HFF-Myc (cell line): Measurements from ENCODE around the gene PDS5B.

Source experiments
- DNase-seq: peaks from one replicate; pipeline ENCODE4 v3.0.0-alpha.2; 2011; ENCODE audit warnings: low read depth; ENCODE audit errors: extremely low read depth
- H3K4me3 ChIP-seq: replicated peaks from 2 replicates; pipeline ENCODE4 v1.5.1; 2011; ENCODE audit warnings: low read depth, mild to moderate bottlenecking, control low read depth, low read length
- TF ChIP-seq, protein P1 (sequence below): IDR thresholded peaks from 2 replicates; pipeline ENCODE4 v1.5.1; 2012; ENCODE audit warnings: mild to moderate bottlenecking, low read depth, low read length, control low read depth; ENCODE audit errors: missing control alignments

The PDS5B gene, protein sequence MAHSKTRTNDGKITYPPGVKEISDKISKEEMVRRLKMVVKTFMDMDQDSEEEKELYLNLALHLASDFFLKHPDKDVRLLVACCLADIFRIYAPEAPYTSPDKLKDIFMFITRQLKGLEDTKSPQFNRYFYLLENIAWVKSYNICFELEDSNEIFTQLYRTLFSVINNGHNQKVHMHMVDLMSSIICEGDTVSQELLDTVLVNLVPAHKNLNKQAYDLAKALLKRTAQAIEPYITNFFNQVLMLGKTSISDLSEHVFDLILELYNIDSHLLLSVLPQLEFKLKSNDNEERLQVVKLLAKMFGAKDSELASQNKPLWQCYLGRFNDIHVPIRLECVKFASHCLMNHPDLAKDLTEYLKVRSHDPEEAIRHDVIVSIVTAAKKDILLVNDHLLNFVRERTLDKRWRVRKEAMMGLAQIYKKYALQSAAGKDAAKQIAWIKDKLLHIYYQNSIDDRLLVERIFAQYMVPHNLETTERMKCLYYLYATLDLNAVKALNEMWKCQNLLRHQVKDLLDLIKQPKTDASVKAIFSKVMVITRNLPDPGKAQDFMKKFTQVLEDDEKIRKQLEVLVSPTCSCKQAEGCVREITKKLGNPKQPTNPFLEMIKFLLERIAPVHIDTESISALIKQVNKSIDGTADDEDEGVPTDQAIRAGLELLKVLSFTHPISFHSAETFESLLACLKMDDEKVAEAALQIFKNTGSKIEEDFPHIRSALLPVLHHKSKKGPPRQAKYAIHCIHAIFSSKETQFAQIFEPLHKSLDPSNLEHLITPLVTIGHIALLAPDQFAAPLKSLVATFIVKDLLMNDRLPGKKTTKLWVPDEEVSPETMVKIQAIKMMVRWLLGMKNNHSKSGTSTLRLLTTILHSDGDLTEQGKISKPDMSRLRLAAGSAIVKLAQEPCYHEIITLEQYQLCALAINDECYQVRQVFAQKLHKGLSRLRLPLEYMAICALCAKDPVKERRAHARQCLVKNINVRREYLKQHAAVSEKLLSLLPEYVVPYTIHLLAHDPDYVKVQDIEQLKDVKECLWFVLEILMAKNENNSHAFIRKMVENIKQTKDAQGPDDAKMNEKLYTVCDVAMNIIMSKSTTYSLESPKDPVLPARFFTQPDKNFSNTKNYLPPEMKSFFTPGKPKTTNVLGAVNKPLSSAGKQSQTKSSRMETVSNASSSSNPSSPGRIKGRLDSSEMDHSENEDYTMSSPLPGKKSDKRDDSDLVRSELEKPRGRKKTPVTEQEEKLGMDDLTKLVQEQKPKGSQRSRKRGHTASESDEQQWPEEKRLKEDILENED (N-terminal part only)

GRCh38 chr13:32586080-32586900, at the start of gene PDS5B:
Gene PDS5B, plus strand, starts transcription at chr13:32586452. Its CDS starts 62,321 bp downstream, at chr13:32648773.
- peak within 1 kb of the TSS; percentile 77 for H3K4me3 ChIP-seq
- TF ChIP-seq, protein P1, sequence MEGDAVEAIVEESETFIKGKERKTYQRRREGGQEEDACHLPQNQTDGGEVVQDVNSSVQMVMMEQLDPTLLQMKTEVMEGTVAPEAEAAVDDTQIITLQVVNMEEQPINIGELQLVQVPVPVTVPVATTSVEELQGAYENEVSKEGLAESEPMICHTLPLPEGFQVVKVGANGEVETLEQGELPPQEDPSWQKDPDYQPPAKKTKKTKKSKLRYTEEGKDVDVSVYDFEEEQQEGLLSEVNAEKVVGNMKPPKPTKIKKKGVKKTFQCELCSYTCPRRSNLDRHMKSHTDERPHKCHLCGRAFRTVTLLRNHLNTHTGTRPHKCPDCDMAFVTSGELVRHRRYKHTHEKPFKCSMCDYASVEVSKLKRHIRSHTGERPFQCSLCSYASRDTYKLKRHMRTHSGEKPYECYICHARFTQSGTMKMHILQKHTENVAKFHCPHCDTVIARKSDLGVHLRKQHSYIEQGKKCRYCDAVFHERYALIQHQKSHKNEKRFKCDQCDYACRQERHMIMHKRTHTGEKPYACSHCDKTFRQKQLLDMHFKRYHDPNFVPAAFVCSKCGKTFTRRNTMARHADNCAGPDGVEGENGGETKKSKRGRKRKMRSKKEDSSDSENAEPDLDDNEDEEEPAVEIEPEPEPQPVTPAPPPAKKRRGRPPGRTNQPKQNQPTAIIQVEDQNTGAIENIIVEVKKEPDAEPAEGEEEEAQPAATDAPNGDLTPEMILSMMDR = peak; percentile 47
- peak; percentile 46 for DNase-seq

- TF ChIP-seq, protein P1 = no peak
- no peak for DNase-seq
- peak overlapping the region; percentile 67 for H3K4me3 ChIP-seq
Measured at GRCh38 chr13:32537580-32538142, 48.6 kb upstream of the PDS5B start.

GRCh38 chr13:32538143-32538620, 48.1 kb upstream of the PDS5B start:
- DNase-seq = no peak
- peak overlapping the region; percentile 67 for H3K4me3 ChIP-seq
- TF ChIP-seq, protein P1 = no peak

- peak within 1 kb of the TSS; percentile 67 for H3K4me3 ChIP-seq
- DNase-seq = peak; percentile 96
- TF ChIP-seq, protein P1 = peak; percentile 34
Measured at GRCh38 chr13:32538621-32539246, 47.5 kb upstream of the PDS5B start, which contains the start of gene N4BP2L2. Gene N4BP2L2, minus strand, starts transcription at chr13:32538795. Its CDS starts 1,768 bp downstream, at chr13:32537027.

DNA sequence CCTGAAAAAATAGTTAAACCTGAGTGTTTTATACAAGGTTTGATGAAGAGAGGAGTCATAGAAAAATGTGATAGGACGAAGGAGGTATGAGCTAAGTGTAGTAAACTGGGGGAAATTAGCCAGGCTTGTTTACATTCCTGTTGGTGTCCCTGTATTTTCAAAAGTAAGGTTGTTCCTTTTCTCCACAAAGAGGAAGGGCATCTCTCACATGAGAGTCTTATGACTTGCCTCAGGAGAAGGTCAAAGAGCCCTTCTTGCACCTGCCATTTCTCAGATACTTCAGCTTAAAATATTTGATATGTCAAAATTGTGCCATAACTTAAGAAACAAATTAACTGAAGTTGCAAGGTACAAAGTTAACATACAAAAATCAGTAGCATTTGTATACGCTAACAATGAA, 44.0 kb upstream of the PDS5B start:
- TF ChIP-seq, protein P1 = no peak
- no peak overlapping the region for H3K4me3 ChIP-seq
- DNase-seq = no peak
